HEK293 (cell line): Measurements from ENCODE around the gene FKBP8.

Source experiments
- KLF8 ChIP-seq: fragments of 450-650 bp; formaldehyde crosslinking; IDR thresholded peaks from 2 replicates; pipeline ENCODE4 v1.5.1; 2016; ENCODE audit warnings: missing biosample characterization, missing genetic modification characterization
- YY1 ChIP-seq: fragments of 450-650 bp; formaldehyde crosslinking; IDR thresholded peaks from 2 replicates; pipeline ENCODE4 v1.5.1; 2018; ENCODE audit warnings: missing biosample characterization, missing genetic modification characterization
- ZBTB20 ChIP-seq: fragments of 450-650 bp; formaldehyde crosslinking; IDR thresholded peaks from 2 replicates; pipeline ENCODE4 v1.5.1; 2016; ENCODE audit warnings: missing biosample characterization, missing genetic modification characterization
- ZBTB7A ChIP-seq: fragments of 450-650 bp; formaldehyde crosslinking; IDR thresholded peaks from 2 replicates; pipeline ENCODE4 v1.5.1; 2016; ENCODE audit warnings: low read depth, missing biosample characterization, missing genetic modification characterization
- ZNF133 ChIP-seq: fragments of 450-650 bp; formaldehyde crosslinking; IDR thresholded peaks from 2 replicates; pipeline ENCODE4 v1.5.1; 2016; ENCODE audit warnings: missing biosample characterization, missing genetic modification characterization
- ZNF169 ChIP-seq: fragments of 450-650 bp; formaldehyde crosslinking; IDR thresholded peaks from 2 replicates; pipeline ENCODE4 v1.5.1; 2016; ENCODE audit warnings: missing biosample characterization, missing genetic modification characterization
- ZNF19 ChIP-seq: fragments of 450-650 bp; formaldehyde crosslinking; IDR thresholded peaks from 2 replicates; pipeline ENCODE4; 2016; ENCODE audit warnings: missing biosample characterization, missing genetic modification characterization, low read depth
- ZNF274 ChIP-seq, 2 experiments: fragments of 200-500 bp in 1 of 2; fragments of 450-650 bp in 1 of 2; sonication (Bioruptor generic) in 1 of 2; formaldehyde crosslinking in 1 of 2; IDR thresholded peaks; 2 replicates each; pipeline versions ENCODE4 v1.5.1 to v1.6.1; 2014 to 2016; ENCODE audit warnings: borderline replicate concordance in 1 of 2, inconsistent platforms in 1 of 2, low read length in 1 of 2, missing biosample characterization in 1 of 2, missing genetic modification characterization in 1 of 2
- ZNF311 ChIP-seq: fragments of 450-650 bp; formaldehyde crosslinking; IDR thresholded peaks from 2 replicates; pipeline ENCODE4 v1.5.1; 2017; ENCODE audit warnings: missing biosample characterization, missing genetic modification characterization, borderline replicate concordance
- ZNF423 ChIP-seq: fragments of 450-650 bp; formaldehyde crosslinking; IDR thresholded peaks from 2 replicates; pipeline ENCODE4 v1.5.1; 2016; ENCODE audit warnings: missing biosample characterization, missing genetic modification characterization
- ZNF473 ChIP-seq: fragments of 450-650 bp; formaldehyde crosslinking; IDR thresholded peaks from 2 replicates; pipeline ENCODE4 v1.5.1; 2017; ENCODE audit warnings: missing biosample characterization, missing genetic modification characterization
- ZNF837 ChIP-seq: fragments of 450-650 bp; formaldehyde crosslinking; IDR thresholded peaks from 2 replicates; pipeline ENCODE4 v1.5.1; 2016; ENCODE audit warnings: missing biosample characterization, missing genetic modification characterization
- TF ChIP-seq, protein P1 (sequence below): fragments of 450-650 bp; formaldehyde crosslinking; IDR thresholded peaks from 2 replicates; pipeline ENCODE4 v1.5.1; 2016; ENCODE audit warnings: missing biosample characterization, missing genetic modification characterization
- TF ChIP-seq, protein P2 (sequence below): fragments of 450-650 bp; formaldehyde crosslinking; IDR thresholded peaks from 2 replicates; pipeline ENCODE4 v1.5.1; 2016; ENCODE audit warnings: missing biosample characterization, missing genetic modification characterization

DNA sequence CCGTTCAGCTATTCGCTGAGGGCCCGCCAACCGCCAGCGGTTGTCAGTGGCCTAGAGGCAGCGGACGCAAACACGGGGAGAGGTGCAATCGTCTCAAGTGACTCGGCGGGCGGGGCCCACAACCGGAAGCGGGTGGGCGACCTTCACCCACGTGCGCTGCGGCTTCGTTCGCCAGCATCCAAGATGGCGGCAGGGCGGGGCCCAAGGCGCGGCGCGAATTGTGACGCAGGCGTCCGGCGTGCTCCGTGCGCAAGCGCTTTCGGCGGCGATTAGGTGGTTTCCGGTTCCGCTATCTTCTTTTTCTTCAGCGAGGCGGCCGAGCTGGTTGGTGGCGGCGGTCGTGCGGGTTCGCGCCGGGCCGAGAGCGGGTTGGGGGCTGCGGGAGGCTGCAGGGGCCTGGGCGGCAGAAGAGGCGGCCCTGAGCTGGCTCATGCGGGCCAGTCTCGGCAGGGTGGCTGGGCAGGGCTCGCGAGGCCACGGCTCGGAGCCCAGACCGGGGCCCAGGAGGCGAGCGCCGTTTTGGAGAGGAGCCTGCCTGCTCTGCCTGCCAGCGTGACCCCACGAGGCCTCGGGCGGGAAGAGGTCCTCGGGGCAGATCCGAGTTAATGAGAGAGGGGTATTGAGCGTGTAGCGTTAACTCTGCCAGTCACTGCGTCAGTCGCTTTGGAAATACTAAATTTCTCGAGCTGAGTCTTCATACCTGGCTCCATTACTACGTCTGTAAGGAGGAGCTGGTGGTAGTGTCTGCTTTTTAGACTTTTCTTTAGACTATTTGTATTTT is 28.4 kb upstream of the FKBP8 start, which contains the start of gene UBA52:
- TF ChIP-seq, protein P1, sequence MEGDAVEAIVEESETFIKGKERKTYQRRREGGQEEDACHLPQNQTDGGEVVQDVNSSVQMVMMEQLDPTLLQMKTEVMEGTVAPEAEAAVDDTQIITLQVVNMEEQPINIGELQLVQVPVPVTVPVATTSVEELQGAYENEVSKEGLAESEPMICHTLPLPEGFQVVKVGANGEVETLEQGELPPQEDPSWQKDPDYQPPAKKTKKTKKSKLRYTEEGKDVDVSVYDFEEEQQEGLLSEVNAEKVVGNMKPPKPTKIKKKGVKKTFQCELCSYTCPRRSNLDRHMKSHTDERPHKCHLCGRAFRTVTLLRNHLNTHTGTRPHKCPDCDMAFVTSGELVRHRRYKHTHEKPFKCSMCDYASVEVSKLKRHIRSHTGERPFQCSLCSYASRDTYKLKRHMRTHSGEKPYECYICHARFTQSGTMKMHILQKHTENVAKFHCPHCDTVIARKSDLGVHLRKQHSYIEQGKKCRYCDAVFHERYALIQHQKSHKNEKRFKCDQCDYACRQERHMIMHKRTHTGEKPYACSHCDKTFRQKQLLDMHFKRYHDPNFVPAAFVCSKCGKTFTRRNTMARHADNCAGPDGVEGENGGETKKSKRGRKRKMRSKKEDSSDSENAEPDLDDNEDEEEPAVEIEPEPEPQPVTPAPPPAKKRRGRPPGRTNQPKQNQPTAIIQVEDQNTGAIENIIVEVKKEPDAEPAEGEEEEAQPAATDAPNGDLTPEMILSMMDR (tag by site-specific recombination): no peak
- TF ChIP-seq ZNF133 (tag by site-specific recombination): no peak
- TF ChIP-seq ZNF19 (tag by site-specific recombination): no peak
- TF ChIP-seq ZNF311 (tag by site-specific recombination): no peak
- TF ChIP-seq, protein P2, sequence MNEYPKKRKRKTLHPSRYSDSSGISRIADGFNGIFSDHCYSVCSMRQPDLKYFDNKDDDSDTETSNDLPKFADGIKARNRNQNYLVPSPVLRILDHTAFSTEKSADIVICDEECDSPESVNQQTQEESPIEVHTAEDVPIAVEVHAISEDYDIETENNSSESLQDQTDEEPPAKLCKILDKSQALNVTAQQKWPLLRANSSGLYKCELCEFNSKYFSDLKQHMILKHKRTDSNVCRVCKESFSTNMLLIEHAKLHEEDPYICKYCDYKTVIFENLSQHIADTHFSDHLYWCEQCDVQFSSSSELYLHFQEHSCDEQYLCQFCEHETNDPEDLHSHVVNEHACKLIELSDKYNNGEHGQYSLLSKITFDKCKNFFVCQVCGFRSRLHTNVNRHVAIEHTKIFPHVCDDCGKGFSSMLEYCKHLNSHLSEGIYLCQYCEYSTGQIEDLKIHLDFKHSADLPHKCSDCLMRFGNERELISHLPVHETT (tag by site-specific recombination): peak; percentile 70
- TF ChIP-seq ZNF274 (IDR thresholded peaks at IDR 0.05; ENCODE audit: low read length): no peak
- no peak for TF ChIP-seq ZNF274 (tag by site-specific recombination; IDR thresholded peaks at IDR 0.05; ENCODE audit: borderline replicate concordance)
- no peak for TF ChIP-seq ZNF169
- no peak for TF ChIP-seq ZNF473 (tag by site-specific recombination)
- peak; percentile 74; the same call in 1 of the 2 replicates for TF ChIP-seq ZBTB20 (tag by site-specific recombination)
- peak; percentile 97 for TF ChIP-seq YY1 (tag by site-specific recombination)
- no peak for TF ChIP-seq ZNF423
- TF ChIP-seq ZNF837 (tag by site-specific recombination): no peak
- peak; percentile 96 for TF ChIP-seq KLF8 (tag by site-specific recombination)
- peak; percentile 60 for TF ChIP-seq ZBTB7A (tag by site-specific recombination)
